Transverse colon (tissue), 4 donors: ENCODE results near the gene LURAP1L. TPM values are rescaled to one million over a fixed set of nuclear protein-coding genes. Genes with fewer than 3 reads are reported as not detected.
"Not testable (repeated sequence)": the region's sequence is repeated elsewhere in the genome, so short reads cannot be mapped to it uniquely, and the experiment has no call there.

Experiments used
- DNase-seq: peaks from one replicate; pipeline ENCODE4 v3.0.0-alpha.2; 2019
- H3K27ac ChIP-seq, 4 donors: fragments of 200-600 bp; sonication (generic); 2 replicates each; pipeline ENCODE4 v1.5.1; 2016 to 2018; ENCODE audit warnings: inconsistent platforms in 4 of 4
- H3K27me3 ChIP-seq: fragments of 200-600 bp; sonication (generic); 2 replicates; pipeline ENCODE4 v1.5.1; 2017; ENCODE audit warnings: inconsistent platforms
- H3K36me3 ChIP-seq, 4 donors: fragments of 200-600 bp; sonication (generic); 2 replicates each; pipeline ENCODE4 v1.5.1; 2017 to 2019; ENCODE audit warnings: inconsistent platforms in 4 of 4
- H3K4me1 ChIP-seq, 4 donors: fragments of 200-600 bp; sonication (generic); 2 replicates each; pipeline ENCODE4 v1.5.1; 2017 to 2020; ENCODE audit warnings: inconsistent platforms in 4 of 4
- H3K4me3 ChIP-seq, 4 donors: fragments of 200-600 bp; sonication (generic); 1 replicate in 1 of 4; 2 replicates in 3 of 4; pipeline versions ENCODE4 v1.5.1 to v1.6.1; 2017 to 2019; ENCODE audit warnings: inconsistent platforms in 4 of 4
- H3K9me3 ChIP-seq, 2 donors: fragments of 200-600 bp; sonication (generic); 2 replicates each; pipeline ENCODE4 v1.5.1; 2017 to 2019; ENCODE audit warnings: inconsistent platforms in 2 of 2
- EP300 ChIP-seq: sonication (generic); formaldehyde crosslinking; IDR thresholded peaks from one replicate; pipeline ENCODE4 v1.6.1; 2017; ENCODE audit warnings: antibody characterized with exemption, low read depth
- POLR2A ChIP-seq: fragments of 450-650 bp; IDR thresholded peaks from one replicate; pipeline ENCODE4 v1.6.1; 2016; ENCODE audit warnings: antibody characterized with exemption, mild to moderate bottlenecking, moderate library complexity
- POLR2AphosphoS5 ChIP-seq, 3 donors: sonication (generic); formaldehyde crosslinking; IDR thresholded peaks; one replicate each; pipeline ENCODE4 v1.6.1; 2016; ENCODE audit warnings: antibody characterized with exemption in 3 of 3
- WGBS, 2 donors: methylation state at CpG; one replicate each; pipeline ENCODE4 v1.1.5; 2018; ENCODE audit warnings: low coverage in 1 of 2; 5-methylcytosine and 5-hydroxymethylcytosine counted together
- in situ Hi-C, 4 donors: fragments of 200-750 bp; cut with MboI; loops; one replicate each; pipeline versions ENCODE4 v1.15.0 to v1.15.1; 2017; ENCODE audit warnings: low sequenced_read_pairs in 3 of 4, low pct_ligation_motif_present in 1 of 4, low pct_unique_long_range_greater_than_20kb in 1 of 4
- intact Hi-C: fragments of 100-400 bp; cut with DNase I; formaldehyde crosslinking; loops from one replicate; pipeline ENCODE4 v1.15.1; 2023; ENCODE audit warnings: low total_unique reads
- small RNA-seq, 4 donors: library from RNA; depleted of rRNA; stranded (forward); fragments of <200 nt; gene quantifications; one replicate each; pipeline ENCODE3, GENCODE V24; 2016
- total RNA-seq, 4 donors: library from RNA; depleted of rRNA; stranded (reverse); fragments of >200 nt; gene quantifications; one replicate each; pipeline ENCODE4 v1.1.0, GENCODE V29; 2016
- TF ChIP-seq, protein P1 (sequence below), 5 experiments: fragments of 200-600 bp in 3 of 5; fragments of 450-650 bp in 2 of 5; sonication (generic) in 3 of 5; IDR thresholded peaks; 1 replicate in 2 of 5; 2 replicates in 3 of 5; pipeline ENCODE4 v1.5.1; 2016 to 2017; ENCODE audit warnings: antibody characterized with exemption in 5 of 5, inconsistent platforms in 3 of 5, mild to moderate bottlenecking in 2 of 5, moderate library complexity in 1 of 5

LURAP1L gene
- total RNA-seq, 4 donors from 2014 or later, result 19.1 to 50.0 (median 34.5) TPM

- Histone ChIP-seq H3K4me1 (peaks cover 4 to 32% (median 12%) of the 10 kb centered on the region in 4 donors), H3K4me3 (no peak overlapping the region), H3K9me3 (no peaks in the 10 kb centered on the region), H3K27ac (peak overlapping the region; percentile 64 to 76 (median 70)), H3K27me3 (no peaks in the 10 kb centered on the region), H3K36me3 (no peaks in the 10 kb centered on the region)
- DNase-seq, result peak; percentile 30
- intact Hi-C loops (no loop called here), in situ Hi-C loops (no loop called here)
- TF ChIP-seq, protein P1, sequence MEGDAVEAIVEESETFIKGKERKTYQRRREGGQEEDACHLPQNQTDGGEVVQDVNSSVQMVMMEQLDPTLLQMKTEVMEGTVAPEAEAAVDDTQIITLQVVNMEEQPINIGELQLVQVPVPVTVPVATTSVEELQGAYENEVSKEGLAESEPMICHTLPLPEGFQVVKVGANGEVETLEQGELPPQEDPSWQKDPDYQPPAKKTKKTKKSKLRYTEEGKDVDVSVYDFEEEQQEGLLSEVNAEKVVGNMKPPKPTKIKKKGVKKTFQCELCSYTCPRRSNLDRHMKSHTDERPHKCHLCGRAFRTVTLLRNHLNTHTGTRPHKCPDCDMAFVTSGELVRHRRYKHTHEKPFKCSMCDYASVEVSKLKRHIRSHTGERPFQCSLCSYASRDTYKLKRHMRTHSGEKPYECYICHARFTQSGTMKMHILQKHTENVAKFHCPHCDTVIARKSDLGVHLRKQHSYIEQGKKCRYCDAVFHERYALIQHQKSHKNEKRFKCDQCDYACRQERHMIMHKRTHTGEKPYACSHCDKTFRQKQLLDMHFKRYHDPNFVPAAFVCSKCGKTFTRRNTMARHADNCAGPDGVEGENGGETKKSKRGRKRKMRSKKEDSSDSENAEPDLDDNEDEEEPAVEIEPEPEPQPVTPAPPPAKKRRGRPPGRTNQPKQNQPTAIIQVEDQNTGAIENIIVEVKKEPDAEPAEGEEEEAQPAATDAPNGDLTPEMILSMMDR (IDR thresholded peaks at IDR 0.05), result no peak
- TF ChIP-seq POLR2AphosphoS5 (IDR thresholded peaks at IDR 0.05) (no peak), EP300 (no peak), POLR2A (no peak)
- 52 to 67% methylated on average over 1 of the region's 1 CpG for WGBS, 2 donors
Measured at GRCh38 chr9:12860998-12861397, 86.2 kb downstream of the LURAP1L start.

DNA sequence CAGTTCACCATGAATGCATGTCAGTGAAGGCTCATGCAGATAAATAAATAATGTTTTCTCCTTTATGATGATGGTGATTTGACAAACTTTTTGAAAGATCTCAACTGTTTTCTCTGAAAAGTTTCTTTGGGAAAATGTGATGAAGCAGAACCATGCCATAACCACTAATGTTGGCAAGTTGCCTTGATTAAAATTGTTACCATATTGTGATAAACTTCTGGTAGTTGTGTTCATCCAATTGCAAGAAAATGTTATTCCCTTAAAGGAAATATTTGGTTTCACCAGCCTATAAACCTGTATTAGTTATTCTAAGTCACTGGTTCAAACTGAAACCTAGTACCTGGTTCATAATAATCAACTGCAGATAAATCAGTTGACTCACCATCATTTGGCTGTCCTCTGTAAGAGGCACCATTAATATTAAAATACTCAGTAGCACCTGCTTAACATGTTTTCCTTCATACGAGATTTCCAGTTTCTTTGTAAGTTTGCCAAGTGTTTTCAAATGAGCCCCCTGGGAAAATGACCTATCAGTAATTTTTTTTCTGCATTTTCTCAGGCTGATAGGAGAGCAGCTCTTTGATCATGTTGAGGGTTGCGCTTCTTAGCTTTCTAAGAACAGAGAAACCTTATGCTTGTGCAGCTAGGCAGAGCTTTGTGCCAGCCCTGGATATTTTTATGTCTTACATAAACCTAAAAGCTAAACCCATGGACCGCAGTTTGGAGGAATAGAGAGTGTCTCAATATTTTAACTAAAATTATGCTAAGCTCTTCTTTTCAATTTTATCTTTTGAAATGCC is 88.0 kb downstream of the LURAP1L start:
- 65 to 69% methylated on average over 3 of the region's 3 CpGs for WGBS, 2 donors
- intact Hi-C loops (no loop called here), in situ Hi-C loops (no loop called here)
- Histone ChIP-seq H3K27me3 (no peaks in the 10 kb centered on the region), H3K36me3 (no peaks in the 10 kb centered on the region), H3K9me3 (no peaks in the 10 kb centered on the region), H3K27ac (no peak overlapping the region), H3K4me3 (no peak overlapping the region), H3K4me1 (peaks cover 4 to 32% (median 12%) of the 10 kb centered on the region in 4 donors)
- TF ChIP-seq, protein P1 (IDR thresholded peaks at IDR 0.05), result no peak
- TF ChIP-seq EP300, result no peak
- no peak for TF ChIP-seq POLR2A
- TF ChIP-seq POLR2AphosphoS5 (IDR thresholded peaks at IDR 0.05), result no peak
- DNase-seq, result no peak

GRCh38 chr9:12863618-12864017 is 88.8 kb downstream of the LURAP1L start:
- H3K4me1 ChIP-seq, result peaks cover 4 to 32% (median 12%) of the 10 kb centered on the region in 4 donors

GRCh38 chr9:12865380-12865779 is 90.6 kb downstream of the LURAP1L start:
- intact Hi-C loops, H3K27ac ChIP-seq, DNase-seq, H3K9me3 ChIP-seq, H3K4me3 ChIP-seq, H3K36me3 ChIP-seq, H3K27me3 ChIP-seq, in situ Hi-C loops: not testable (repeated sequence)
- peaks cover 4 to 25% (median 11%) of the 10 kb centered on the region in 4 donors for H3K4me1 ChIP-seq
- WGBS, 2 donors, result 90 to 95% methylated on average over 2 to 3 of the region's 3 CpGs

More at GRCh38 chr9:12863618-12864017, 88.8 kb downstream of the LURAP1L start:
- intact Hi-C loops (no loop called here), in situ Hi-C loops (no loop called here)
- 60 to 63% methylated on average over 1 of the region's 1 CpG for WGBS, 2 donors
- DNase-seq, result no peak
- Histone ChIP-seq H3K36me3 (no peaks in the 10 kb centered on the region), H3K27me3 (no peaks in the 10 kb centered on the region), H3K9me3 (no peaks in the 10 kb centered on the region), H3K27ac (no peak overlapping the region), H3K4me3 (no peak overlapping the region)
- TF ChIP-seq, protein P1 (IDR thresholded peaks at IDR 0.05), result no peak
- no peak for TF ChIP-seq POLR2AphosphoS5 (IDR thresholded peaks at IDR 0.05)
- no peak for TF ChIP-seq POLR2A
- TF ChIP-seq EP300, result no peak

Small RNA genes within 50 kb of the gene (small RNA-seq; reads per million reads assigned to genes)
- 0 reads per million in 4 donors for gene RN7SL849P

Other genes starting within 250 kb of the LURAP1L start
- gene TYRP1, start 81.6 kb upstream of the LURAP1L start, total RNA-seq, result under 1 TPM in 1 of 4 donors, not detected in 3; 0.41 TPM